Measurements from ENCODE around the gene ZDHHC15. TPM values are rescaled to one million over a fixed set of nuclear protein-coding genes. Genes with fewer than 3 reads are reported as not detected.

Gene ZDHHC15
- total and polyA plus RNA-seq, 2 of the 8 experiments (the other 6 are each of a cell fraction or from before 2014, with no cell fraction given) = 1.7 to 3.5 TPM

GRCh38 chrX:75369721-75370120, 153.1 kb downstream of the ZDHHC15 start:
- H3K9ac ChIP-seq (replicated peaks in 1 of 4; ENCODE audit: extremely low read depth in 1 of 4, low read depth in 3 of 4, low read length in 3 of 4) = no peak overlapping the region
- no peak for TF ChIP-seq ZNF274 (IDR thresholded peaks at IDR 0.05; ENCODE audit: borderline replicate concordance, extremely low read depth, low read length)
- no peak for TF ChIP-seq SIX5 (IDR thresholded peaks at IDR 0.05; ENCODE audit: low read depth, low read length)
- no peak for TF ChIP-seq CBX5 (IDR thresholded peaks at IDR 0.05; ENCODE audit: low read depth, low read length)
- TF ChIP-seq NRF1 (IDR thresholded peaks at IDR 0.05; ENCODE audit: low read depth, low read length) = no peak
- TF ChIP-seq TAF7 (optimal IDR thresholded peaks at IDR 0.05; ENCODE audit: borderline replicate concordance, low read depth, low read length) = no peak
- H3K9me3 ChIP-seq (ENCODE audit: insufficient read depth in 2 of 2, low read depth in 1 of 2, low read length in 1 of 2) = peaks cover 0 to 4% of the 10 kb centered on the region in 2 experiments; a peak in 1 of 4 replicates
- no peak overlapping the region for H4K91ac ChIP-seq (replicated peaks; ENCODE audit: insufficient read length, low read length)
- CTCF ChIA-PET (ENCODE audit: partially characterized antibody) = no interaction called here
- H3K14ac ChIP-seq (ENCODE audit: insufficient read length) = no peak overlapping the region
- DNase-seq (ENCODE audit: low read depth in 1 of 2, low spot score in 2 of 2) (no peak), FAIRE-seq (no peak)
- 75% methylated on average over 1 of the region's 1 CpG; no CpG with 5 or more reads in 1 of the 2 experiments for WGBS, 2 experiments (ENCODE audit: extremely low coverage in 1 of 2, insufficient coverage in 1 of 2, insufficient read length in 1 of 2, insufficient replicate concordance in 2 of 2, low coverage in 1 of 2, low lambda C conversion rate in 2 of 2, missing lambda C conversion rate in 1 of 2)
- H4K20me1 ChIP-seq (replicated peaks in 1 of 2; ENCODE audit: control insufficient read depth in 1 of 2, insufficient read depth in 2 of 2, low read length in 2 of 2) = no peaks in the 10 kb centered on the region
- no peak overlapping the region for H4K8ac ChIP-seq (ENCODE audit: extremely low read depth, insufficient read depth, low read length)
- no peak overlapping the region for H2BK5ac ChIP-seq (ENCODE audit: low read depth, low read length)
- H3K27ac ChIP-seq (ENCODE audit: low read depth, low read length) = no peak overlapping the region
- no peak overlapping the region for H3K4ac ChIP-seq (replicated peaks; ENCODE audit: insufficient read length, low read depth, low read length)
- POLR2A ChIA-PET (ENCODE audit: partially characterized antibody) = no interaction called here
- H3K4me1 ChIP-seq (replicated peaks in 1 of 4; ENCODE audit: control insufficient read depth in 3 of 4, insufficient read depth in 4 of 4, low read length in 3 of 4) = no peaks in the 10 kb centered on the region
- no peak overlapping the region for H4K5ac ChIP-seq (ENCODE audit: insufficient read length, low read depth, low read length)
- H3K27me3 ChIP-seq (replicated peaks in 1 of 4; ENCODE audit: control insufficient read depth in 3 of 4, extremely low read depth in 1 of 4, insufficient read depth in 3 of 4, low read length in 3 of 4) = no peaks in the 10 kb centered on the region
- no peaks in the 10 kb centered on the region for H3K23me2 ChIP-seq (ENCODE audit: low read depth, low read length)
- H2BK20ac ChIP-seq (ENCODE audit: low read length) = no peak overlapping the region
- no peaks in the 10 kb centered on the region; a peak in 2 of 8 replicates for H3K36me3 ChIP-seq (ENCODE audit: control insufficient read depth in 2 of 4, insufficient read depth in 4 of 4, low read length in 3 of 4)
- H3K23ac ChIP-seq (ENCODE audit: insufficient read length) = no peak overlapping the region
- no peak overlapping the region for H3K4me2 ChIP-seq (ENCODE audit: insufficient read depth in 1 of 2, low read depth in 2 of 2, low read length in 2 of 2)
- no peak overlapping the region for H3K4me3 ChIP-seq (ENCODE audit: extremely low read depth in 1 of 4, insufficient read depth in 2 of 4, low read depth in 3 of 4, low read length in 4 of 4)
- H2BK120ac ChIP-seq (replicated peaks; ENCODE audit: low read depth, low read length) = no peak overlapping the region
- H3K18ac ChIP-seq (ENCODE audit: extremely low read depth, low read length) = no peak overlapping the region
- no peaks in the 10 kb centered on the region for H3K79me2 ChIP-seq (ENCODE audit: control insufficient read depth in 1 of 2, insufficient read depth in 2 of 2, low read length in 2 of 2)
- no peak overlapping the region for H2AK5ac ChIP-seq (ENCODE audit: low read depth, low read length)
- no peaks in the 10 kb centered on the region for H3K79me1 ChIP-seq (ENCODE audit: low read depth, low read length)
- no peak overlapping the region for H2AFZ ChIP-seq (ENCODE audit: low read length)
- no peak overlapping the region for H2BK12ac ChIP-seq (ENCODE audit: low read depth, low read length)
- H2BK15ac ChIP-seq (ENCODE audit: low read length) = no peak overlapping the region
- H3K56ac ChIP-seq (replicated peaks; ENCODE audit: insufficient read length, low read depth, low read length) = no peak overlapping the region

All from H1 (cell line).